Measurements from ENCODE around the gene PDZD7. TPM values are rescaled to one million over a fixed set of nuclear protein-coding genes. Genes with fewer than 3 reads are reported as not detected.
A peak's percentile ranks its signal among the peaks of the same experiment; 100 is the strongest.

PDZD7 gene
- total RNA-seq, 1 experiment from 2014 or later: 1.8 TPM

- intact Hi-C loops (cut with micrococcal nuclease; ENCODE audit: unreplicated experiment): loop anchor here (10.0 kb wide), 1 partner anchor 98 kb away; no protein-coding TSS in a partner anchor
- DNase-seq (ENCODE audit: low read depth, low spot score): no peak
- in situ Hi-C loops (cut with HindIII; ENCODE audit: low pct_unique_long_range_greater_than_20kb, low sequenced_read_pairs): no loop called here
- H3K4me1 ChIP-seq (ENCODE audit: control insufficient read depth, insufficient read depth, low read length): peaks cover 34% of the 10 kb centered on the region
- ATAC-seq: no peak
- no peak overlapping the region for H3K27ac ChIP-seq (ENCODE audit: low read length)
- H3K36me3 ChIP-seq (ENCODE audit: control insufficient read depth, insufficient read depth, low read length): no peaks in the 10 kb centered on the region
- no peaks in the 10 kb centered on the region for H3K27me3 ChIP-seq (ENCODE audit: control insufficient read depth, insufficient read depth, low read length)
- TF ChIP-seq SIN3A (IDR thresholded peaks at IDR 0.05; ENCODE audit: borderline replicate concordance, insufficient read depth, low read depth, low read length) (no peak), CTCF (IDR thresholded peaks at IDR 0.05) (no peak), TCF7L2 (IDR thresholded peaks at IDR 0.05; ENCODE audit: low read depth, low read length) (no peak), REST (IDR thresholded peaks at IDR 0.05; ENCODE audit: insufficient read depth in 1 of 2, low read depth in 2 of 2, low read length in 1 of 2) (no peak), POLR2AphosphoS5 (IDR thresholded peaks at IDR 0.05; ENCODE audit: low read depth, low read length) (no peak)
- ChIA-PET CTCF (interaction anchor here (1.0 to 1.2 kb wide), 2 partner anchors 28 to 49 kb away, joined by 3 to 5 read pairs; no protein-coding TSS in a partner anchor), POLR2A (no interaction called here)
- BruUV-seq (replicated peaks): no TSS peak
- no peaks in the 10 kb centered on the region for H3K9me3 ChIP-seq (ENCODE audit: control insufficient read depth, insufficient read depth, low read depth, low read length)
- H3K4me3 ChIP-seq (ENCODE audit: low read depth in 2 of 2, low read length in 2 of 2): no peak overlapping the region
Observed at GRCh38 chr10:101047268-101047667, 16.3 kb upstream of the PDZD7 start.

DNA sequence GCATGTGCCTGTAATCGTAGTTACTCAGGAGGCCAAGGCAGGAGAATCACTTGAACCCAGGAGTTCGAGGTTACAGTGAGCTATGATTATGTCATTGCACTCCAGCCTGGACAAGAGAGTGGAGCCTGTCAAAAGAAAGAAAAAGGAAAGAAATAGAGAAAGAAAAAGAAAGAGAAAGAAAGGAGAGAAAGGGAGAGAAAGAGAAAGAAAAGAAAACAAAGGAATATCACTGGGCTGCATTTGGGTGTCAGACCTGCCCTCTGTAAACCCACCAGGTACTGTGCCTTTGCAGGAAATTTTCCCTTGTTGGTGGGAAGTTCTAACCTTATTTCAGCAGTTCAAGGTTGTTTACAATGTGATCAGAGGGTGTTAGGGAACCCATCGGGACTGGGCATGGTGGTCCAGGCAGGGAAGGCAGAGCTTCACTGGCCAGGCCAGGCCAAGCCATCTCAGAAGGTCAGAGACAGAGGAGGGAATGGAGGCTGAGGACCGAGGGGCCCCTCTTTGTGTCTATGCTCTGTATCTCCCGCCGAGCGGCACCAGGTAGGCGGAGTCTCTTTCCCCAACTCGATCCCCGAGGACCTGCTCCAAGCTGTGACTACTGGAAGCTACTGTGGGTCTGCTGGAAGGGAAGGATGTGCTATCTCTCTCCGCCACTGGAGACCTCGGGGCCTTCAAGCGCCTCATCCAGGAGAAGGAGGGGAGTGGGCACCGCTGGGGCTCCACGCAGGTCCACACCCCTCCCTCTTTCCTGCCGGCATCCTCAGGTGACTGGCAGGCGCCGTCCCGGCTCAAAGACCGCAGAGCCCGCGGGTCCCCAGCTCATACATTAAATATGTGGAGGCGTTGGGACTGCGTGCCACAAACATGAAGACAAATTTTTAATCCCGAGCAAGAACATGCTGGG is 15.7 kb upstream of the PDZD7 start:
- no TSS peak for BruUV-seq (replicated peaks)
- no peak for DNase-seq (ENCODE audit: low read depth, low spot score)
- intact Hi-C loops (cut with micrococcal nuclease; ENCODE audit: unreplicated experiment): loop anchor here (10.0 kb wide), 1 partner anchor 98 kb away; no protein-coding TSS in a partner anchor

More for the DNA sequence above, 15.7 kb upstream of the PDZD7 start:
- in situ Hi-C loops (cut with HindIII; ENCODE audit: low pct_unique_long_range_greater_than_20kb, low sequenced_read_pairs): no loop called here
- H3K27me3 ChIP-seq (ENCODE audit: control insufficient read depth, insufficient read depth, low read length): no peaks in the 10 kb centered on the region
- no peaks in the 10 kb centered on the region for H3K36me3 ChIP-seq (ENCODE audit: control insufficient read depth, insufficient read depth, low read length)
- POLR2A ChIA-PET: no interaction called here
- CTCF ChIA-PET: interaction anchor here (0.6 to 1.2 kb wide), 5 partner anchors 9 to 96 kb away, joined by 3 to 5 read pairs (median 3); no protein-coding TSS in a partner anchor
- H3K4me1 ChIP-seq (ENCODE audit: control insufficient read depth, insufficient read depth, low read length): peaks cover 31% of the 10 kb centered on the region
- peak overlapping the region; percentile 39 for H3K27ac ChIP-seq (ENCODE audit: low read length)
- no peaks in the 10 kb centered on the region for H3K9me3 ChIP-seq (ENCODE audit: control insufficient read depth, insufficient read depth, low read depth, low read length)
- no peak for ATAC-seq
- TF ChIP-seq SIN3A (IDR thresholded peaks at IDR 0.05; ENCODE audit: borderline replicate concordance, insufficient read depth, low read depth, low read length) (no peak), REST (IDR thresholded peaks at IDR 0.05; ENCODE audit: insufficient read depth in 1 of 2, low read depth in 2 of 2, low read length in 1 of 2) (no peak), POLR2AphosphoS5 (IDR thresholded peaks at IDR 0.05; ENCODE audit: low read depth, low read length) (no peak), CTCF (IDR thresholded peaks at IDR 0.05) (no peak), TCF7L2 (IDR thresholded peaks at IDR 0.05; ENCODE audit: low read depth, low read length) (no peak)
- no peak overlapping the region for H3K4me3 ChIP-seq (ENCODE audit: low read depth in 2 of 2, low read length in 2 of 2)
